H9 (cell line): ENCODE measurements around the gene PLCZ1. TPM values are rescaled to one million over a fixed set of nuclear protein-coding genes. Genes with fewer than 3 reads are reported as not detected.
A peak's percentile ranks its signal among the peaks of the same experiment; 100 is the strongest.

Experiments
- DNase-seq: peaks from one replicate; pipeline ENCODE4 v3.0.0-alpha.2; 2017
- H2AFZ ChIP-seq: one replicate; pipeline ENCODE4 v1.6.1; 2013; ENCODE audit warnings: mild to moderate bottlenecking, low read length, control low read depth, moderate library complexity
- H2AK5ac ChIP-seq: 2 replicates; pipeline ENCODE4 v1.6.1; 2013; ENCODE audit warnings: low read length, control low read depth, mixed read lengths; ENCODE audit not compliant: insufficient read length
- H2BK120ac ChIP-seq: one replicate; pipeline ENCODE4 v1.6.1; 2013; ENCODE audit warnings: low read depth, mild to moderate bottlenecking, low read length, control low read depth, inconsistent platforms; ENCODE audit not compliant: poor library complexity, severe bottlenecking
- H2BK12ac ChIP-seq: 2 replicates; pipeline ENCODE4 v1.6.1; 2013; ENCODE audit warnings: low read length, control low read depth, mixed read lengths, low read depth; ENCODE audit not compliant: insufficient read length
- H2BK15ac ChIP-seq: 2 replicates; pipeline ENCODE4 v1.6.1; 2013; ENCODE audit warnings: low read depth, low read length, control low read depth
- H2BK20ac ChIP-seq: one replicate; pipeline ENCODE4 v1.6.1; 2013; ENCODE audit warnings: low read depth, mild to moderate bottlenecking, low read length, control low read depth, inconsistent platforms; ENCODE audit not compliant: poor library complexity, severe bottlenecking
- H2BK5ac ChIP-seq: 2 replicates; pipeline ENCODE4 v1.6.1; 2013; ENCODE audit warnings: low read length, control low read depth, mixed read lengths; ENCODE audit not compliant: insufficient read length
- H3K14ac ChIP-seq: 2 replicates; pipeline ENCODE4 v1.6.1; 2013; ENCODE audit warnings: low read length, control low read depth; ENCODE audit not compliant: insufficient read depth
- H3K18ac ChIP-seq: 2 replicates; pipeline ENCODE4 v1.6.1; 2013; ENCODE audit warnings: low read depth, mild to moderate bottlenecking, mixed read lengths, low read length, control low read depth; ENCODE audit not compliant: insufficient read length
- H3K23ac ChIP-seq: 2 replicates; pipeline ENCODE4 v1.6.1; 2013; ENCODE audit warnings: low read length, control low read depth, mixed read lengths, low read depth; ENCODE audit not compliant: insufficient read length
- H3K23me2 ChIP-seq: 2 replicates; pipeline ENCODE4 v1.6.1; 2013; ENCODE audit warnings: low read depth, mild to moderate bottlenecking, mixed read lengths, low read length, control low read depth; ENCODE audit not compliant: insufficient read length, poor library complexity, severe bottlenecking
- H3K27ac ChIP-seq: 2 replicates; pipeline ENCODE4 v1.5.1; 2013; ENCODE audit warnings: low read length, control low read depth, mixed read lengths, low read depth; ENCODE audit not compliant: insufficient read length
- H3K27me3 ChIP-seq: 2 replicates; pipeline ENCODE4 v1.6.1; 2013; ENCODE audit warnings: low read length, control low read depth, inconsistent platforms; ENCODE audit not compliant: insufficient read depth
- H3K4ac ChIP-seq: 2 replicates; pipeline ENCODE4 v1.6.1; 2013; ENCODE audit warnings: low read depth, mild to moderate bottlenecking, control low read depth, inconsistent platforms, low read length, moderate library complexity
- H3K4me1 ChIP-seq: 2 replicates; pipeline ENCODE4 v1.6.1; 2013; ENCODE audit warnings: low read length, control low read depth, inconsistent platforms; ENCODE audit not compliant: insufficient read depth
- H3K4me2 ChIP-seq: 2 replicates; pipeline ENCODE4 v1.6.1; 2013; ENCODE audit warnings: low read length, control low read depth, mixed read lengths; ENCODE audit not compliant: insufficient read length, insufficient read depth
- H3K56ac ChIP-seq: 2 replicates; pipeline ENCODE4 v1.6.1; 2013; ENCODE audit warnings: low read depth, mild to moderate bottlenecking, mixed read lengths, low read length, control low read depth; ENCODE audit not compliant: insufficient read length
- H3K79me1 ChIP-seq: 2 replicates; pipeline ENCODE4 v1.6.1; 2013; ENCODE audit warnings: low read depth, mild to moderate bottlenecking, moderate library complexity, low read length, control low read depth, inconsistent platforms; ENCODE audit not compliant: insufficient read depth, poor library complexity, severe bottlenecking
- H3K79me2 ChIP-seq: 2 replicates; pipeline ENCODE4 v1.6.1; 2013; ENCODE audit warnings: low read length, control low read depth, inconsistent platforms; ENCODE audit not compliant: insufficient read depth
- H3K9ac ChIP-seq: 2 replicates; pipeline ENCODE4 v1.6.1; 2013; ENCODE audit warnings: low read length, control low read depth, mixed read lengths; ENCODE audit not compliant: insufficient read length; ENCODE audit errors: extremely low read depth
- H3K9me3 ChIP-seq: one replicate; pipeline ENCODE4 v1.6.1; 2013; ENCODE audit warnings: low read depth, low read length, inconsistent platforms; ENCODE audit not compliant: control insufficient read depth
- H3T11ph ChIP-seq: one replicate; pipeline ENCODE4 v1.6.1; 2013; ENCODE audit warnings: mild to moderate bottlenecking, low read length, control low read depth, inconsistent platforms
- H4K20me1 ChIP-seq: one replicate; pipeline ENCODE4 v1.6.1; 2013; ENCODE audit not compliant: control insufficient read depth, insufficient read length, insufficient read depth
- H4K5ac ChIP-seq: 2 replicates; pipeline ENCODE4 v1.6.1; 2013; ENCODE audit warnings: low read depth, mild to moderate bottlenecking, mixed read lengths, low read length, control low read depth; ENCODE audit not compliant: insufficient read length
- H4K8ac ChIP-seq: replicated peaks from 2 replicates; pipeline ENCODE4 v1.6.1; 2013; ENCODE audit warnings: low read length, control low read depth, mixed read lengths, low read depth; ENCODE audit not compliant: insufficient read length
- H4K91ac ChIP-seq: 2 replicates; pipeline ENCODE4 v1.6.1; 2013; ENCODE audit warnings: low read depth, mild to moderate bottlenecking, moderate library complexity, mixed read lengths, low read length, control low read depth; ENCODE audit not compliant: insufficient read length
- H3K27ac Mint-ChIP-seq, 3 experiments: 2 replicates in 2 of 3; 3 replicates in 1 of 3; pipeline ENCODE4 v1.8.0; 2020 to 2021; ENCODE audit warnings: mixed read lengths in 3 of 3, mild to moderate bottlenecking in 1 of 3, moderate library complexity in 1 of 3
- H3K27me3 Mint-ChIP-seq: 2 replicates; pipeline ENCODE4 v1.8.0; 2021; ENCODE audit warnings: low read depth, mild to moderate bottlenecking, moderate library complexity, mixed read lengths
- H3K36me3 Mint-ChIP-seq, 3 experiments: 2 replicates in 2 of 3; 3 replicates in 1 of 3; pipeline ENCODE4 v1.8.0; 2020 to 2021; ENCODE audit warnings: low read depth in 3 of 3, mixed read lengths in 3 of 3; ENCODE audit not compliant: insufficient read depth in 1 of 3
- H3K4me1 Mint-ChIP-seq, 2 experiments: 2 replicates each; pipeline ENCODE4 v1.8.0; 2020; ENCODE audit warnings: mixed read lengths in 2 of 2
- H3K4me3 Mint-ChIP-seq, 2 experiments: 2 replicates in 1 of 2; 3 replicates in 1 of 2; pipeline ENCODE4 v1.8.0; 2020 to 2021; ENCODE audit warnings: mild to moderate bottlenecking in 2 of 2, mixed read lengths in 2 of 2, moderate library complexity in 1 of 2
- H3K9me3 Mint-ChIP-seq, 2 experiments: 2 replicates in 1 of 2; 3 replicates in 1 of 2; pipeline ENCODE4 v1.8.0; 2020; ENCODE audit warnings: mild to moderate bottlenecking in 2 of 2, mixed read lengths in 2 of 2, moderate library complexity in 1 of 2
- CTCF ChIP-seq: fragments of 200-600 bp; sonication (generic); conservative IDR thresholded peaks from 3 replicates; pipeline ENCODE4 v1.8.0; 2021; ENCODE audit warnings: antibody characterized with exemption, mild to moderate bottlenecking
- WGBS: extraction: QIAGEN DNeasy Blood & Tissue Kit; methylation state at CpG from one replicate; pipeline ENCODE4 v1.1.7; 2013; ENCODE audit warnings: missing lambda C conversion rate, low lambda C conversion rate, mixed read lengths; ENCODE audit not compliant: insufficient read length; ENCODE audit errors: extremely low coverage; 5-methylcytosine and 5-hydroxymethylcytosine counted together
- total RNA-seq: library from RNA; stranded (reverse); gene quantifications from 2 replicates; pipeline ENCODE4 v1.2.1, GENCODE V29; 2021

The PLCZ1 gene
- total RNA-seq, 1 experiment from 2014 or later = not detected

- H3K4me1 Mint-ChIP-seq = peaks cover 61 to 65% of the 10 kb centered on the region in 2 experiments
- no CpG with 5 or more reads among the region's 16 CpGs for WGBS
Observed at GRCh38 chr12:18753481-18754123, 15.8 kb upstream of the PLCZ1 start.

More at GRCh38 chr12:18753481-18754123, 15.8 kb upstream of the PLCZ1 start:
- H2BK20ac ChIP-seq = no peak overlapping the region
- H3K4me2 ChIP-seq = no peak overlapping the region
- no peaks in the 10 kb centered on the region for H3K79me1 ChIP-seq
- H3K14ac ChIP-seq = peak overlapping the region; percentile 58; the same call in 1 of the 2 replicates
- H3K4me1 ChIP-seq = peaks cover 6% of the 10 kb centered on the region; the same call in 1 of the 2 replicates
- H4K91ac ChIP-seq = no peak overlapping the region
- Mint-ChIP-seq H3K9me3 (no peaks in the 10 kb centered on the region), H3K27ac (peak overlapping the region; percentile 95 to 99 (median 99)), H3K27me3 (no peaks in the 10 kb centered on the region), H3K4me3 (peak overlapping the region; percentile 49 to 70), H3K36me3 (peaks cover 0 to 5% (median 4%) of the 10 kb centered on the region in 3 experiments; a peak in 1 of 7 replicates)
- H2AFZ ChIP-seq = no peak overlapping the region
- peak; percentile 59 for DNase-seq
- no peak overlapping the region for H2AK5ac ChIP-seq
- no peak overlapping the region for H3K4ac ChIP-seq
- H3K56ac ChIP-seq = no peak overlapping the region
- peak overlapping the region; percentile 12 for H3K27ac ChIP-seq
- H2BK5ac ChIP-seq = no peak overlapping the region
- no peak overlapping the region for H2BK120ac ChIP-seq
- no peaks in the 10 kb centered on the region for H3K27me3 ChIP-seq
- H2BK12ac ChIP-seq = no peak overlapping the region
- no peak overlapping the region for H3K9ac ChIP-seq
- H4K5ac ChIP-seq = no peak overlapping the region
- no peak overlapping the region for H2BK15ac ChIP-seq
- peak overlapping the region; percentile 74 for H3K18ac ChIP-seq
- no peaks in the 10 kb centered on the region for H3K79me2 ChIP-seq
- H3T11ph ChIP-seq = no peak overlapping the region
- no peaks in the 10 kb centered on the region for H4K20me1 ChIP-seq
- H4K8ac ChIP-seq = no peak overlapping the region
- no peaks in the 10 kb centered on the region for H3K23me2 ChIP-seq
- no peaks in the 10 kb centered on the region for H3K9me3 ChIP-seq
- no peak for TF ChIP-seq CTCF
- no peak overlapping the region for H3K23ac ChIP-seq
